ENCODE results near the gene KRTAP10-3.

The KRTAP10-3 gene

GRCh38 chr21:44509539-44509938, 49.1 kb downstream of the KRTAP10-3 start:
- peak; percentile 89 for TF ChIP-seq CTCF (IDR thresholded peaks at IDR 0.05; ENCODE audit: control insufficient read depth, extremely low read depth, insufficient read depth)
- no peak overlapping the region for H3K4me3 ChIP-seq (ENCODE audit: low read depth, low read length)
- DNase-seq (ENCODE audit: low read depth) = peak; percentile 94

GRCh38 chr21:44508711-44509445, 49.7 kb downstream of the KRTAP10-3 start:
- no peak overlapping the region for H3K4me3 ChIP-seq (ENCODE audit: low read depth, low read length)
- DNase-seq (ENCODE audit: low read depth) = no peak
- no peak for TF ChIP-seq CTCF (IDR thresholded peaks at IDR 0.05; ENCODE audit: control insufficient read depth, extremely low read depth, insufficient read depth)

DNA sequence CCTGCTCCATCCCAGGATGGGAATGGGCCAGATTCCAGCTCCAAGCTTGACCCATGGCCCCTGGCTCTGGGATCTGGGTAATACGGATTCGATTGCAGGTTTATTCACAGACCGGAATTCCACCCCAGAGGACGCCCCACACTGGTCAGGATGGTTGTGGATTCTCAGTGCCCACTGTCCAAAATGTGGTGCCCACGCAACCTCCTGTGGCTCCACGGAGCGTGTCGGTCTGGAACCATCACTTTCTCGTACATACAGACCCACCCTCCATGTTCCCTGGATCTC, 50.2 kb downstream of the KRTAP10-3 start:
- H3K4me3 ChIP-seq (ENCODE audit: low read depth, low read length) = no peak overlapping the region
- DNase-seq (ENCODE audit: low read depth) = no peak
- no peak for TF ChIP-seq CTCF (IDR thresholded peaks at IDR 0.05; ENCODE audit: control insufficient read depth, extremely low read depth, insufficient read depth)
